HG03039 (cell line): ENCODE results near the gene CCSER2.
A peak's percentile ranks its signal among the peaks of the same experiment; 100 is the strongest.
"Not testable (repeated sequence)": the region's sequence is repeated elsewhere in the genome, so short reads cannot be mapped to it uniquely, and the experiment has no call there.

Experiments
- ATAC-seq: cut with Tn5 transposase; IDR thresholded peaks from one replicate; pipeline ENCODE4 v1.9.1; 2021; ENCODE audit warnings: mild to moderate bottlenecking, moderate library complexity; ENCODE audit not compliant: unreplicated experiment

Gene CCSER2

GRCh38 chr10:84344526-84344925 lies 16.1 kb downstream of the CCSER2 start:
- ATAC-seq = no peak

- ATAC-seq = not testable (repeated sequence)
These were observed 19.2 kb downstream of the CCSER2 start for GRCh38 chr10:84347575-84348002.

GRCh38 chr10:84348447-84348846 lies 20.1 kb downstream of the CCSER2 start:
- ATAC-seq = no peak

- no peak for ATAC-seq
These were observed 20.5 kb downstream of the CCSER2 start for GRCh38 chr10:84348860-84349259.

GRCh38 chr10:84352251-84352842 lies 24.0 kb downstream of the CCSER2 start:
- ATAC-seq = peak; percentile 95

GRCh38 chr10:84353052-84353803 lies 24.8 kb downstream of the CCSER2 start:
- ATAC-seq = no peak

GRCh38 chr10:84354623-84355022 lies 26.2 kb downstream of the CCSER2 start:
- ATAC-seq = no peak

- ATAC-seq = no peak
These were observed 26.7 kb downstream of the CCSER2 start for GRCh38 chr10:84355106-84355505.

- no peak for ATAC-seq
These were observed 28.5 kb downstream of the CCSER2 start for GRCh38 chr10:84356928-84357327.

- no peak for ATAC-seq
These were observed 30.4 kb downstream of the CCSER2 start for GRCh38 chr10:84358743-84359142.

- no peak for ATAC-seq
These were observed 32.4 kb downstream of the CCSER2 start for GRCh38 chr10:84360637-84361365.

GRCh38 chr10:84365335-84365881 lies 37.0 kb downstream of the CCSER2 start:
- ATAC-seq = no peak

- no peak for ATAC-seq
These were observed 37.7 kb downstream of the CCSER2 start for GRCh38 chr10:84366041-84366440.

GRCh38 chr10:84367256-84367655 lies 38.9 kb downstream of the CCSER2 start:
- ATAC-seq = no peak

GRCh38 chr10:84368828-84369227 lies 40.4 kb downstream of the CCSER2 start:
- no peak for ATAC-seq

GRCh38 chr10:84370283-84370682 lies 41.9 kb downstream of the CCSER2 start:
- no peak for ATAC-seq

GRCh38 chr10:84371944-84372343 lies 43.6 kb downstream of the CCSER2 start:
- ATAC-seq = no peak

- no peak for ATAC-seq
These were observed 44.6 kb downstream of the CCSER2 start for GRCh38 chr10:84373000-84373399.

- ATAC-seq = no peak
These were observed 46.1 kb downstream of the CCSER2 start for GRCh38 chr10:84374455-84374854.

GRCh38 chr10:84375011-84375410 lies 46.6 kb downstream of the CCSER2 start:
- ATAC-seq = no peak

- no peak for ATAC-seq
These were observed 47.5 kb downstream of the CCSER2 start for GRCh38 chr10:84375881-84376280.

GRCh38 chr10:84388148-84388547 lies 59.8 kb downstream of the CCSER2 start:
- no peak for ATAC-seq
